Mucosa of rectum (tissue), 2 donors: ENCODE data around the gene SPECC1L.

Experiments used
- H3K27ac ChIP-seq, 2 donors: one replicate each; pipeline ENCODE4 v1.7.0; 2013; ENCODE audit warnings: inconsistent platforms in 2 of 2, low read depth in 2 of 2, low read length in 2 of 2
- H3K27me3 ChIP-seq, 2 donors: one replicate each; pipeline ENCODE4 v1.7.0; 2013; ENCODE audit warnings: low read length in 2 of 2; ENCODE audit not compliant: control insufficient read depth in 2 of 2, insufficient read depth in 2 of 2
- H3K36me3 ChIP-seq, 2 donors: one replicate each; pipeline ENCODE4 v1.7.0; 2013; ENCODE audit warnings: low read length in 2 of 2; ENCODE audit not compliant: control insufficient read depth in 2 of 2, insufficient read depth in 2 of 2
- H3K4me1 ChIP-seq, 2 donors: one replicate each; pipeline ENCODE4 v1.7.0; 2013; ENCODE audit warnings: low read length in 2 of 2, mild to moderate bottlenecking in 1 of 2; ENCODE audit not compliant: control insufficient read depth in 2 of 2, insufficient read depth in 2 of 2
- H3K4me3 ChIP-seq, 2 donors: one replicate each; pipeline ENCODE4 v1.7.0; 2013; ENCODE audit warnings: low read length in 2 of 2
- H3K9ac ChIP-seq, 2 donors: one replicate each; pipeline ENCODE4 v1.7.0; 2013; ENCODE audit warnings: low read length in 2 of 2, low read depth in 1 of 2, mild to moderate bottlenecking in 1 of 2
- H3K9me3 ChIP-seq, 2 donors: one replicate each; pipeline ENCODE4 v1.7.0; 2013; ENCODE audit warnings: low read length in 2 of 2; ENCODE audit not compliant: control insufficient read depth in 2 of 2
- donor health status: healthy.
- donor health status: Normal muscosa, but diverticular disease.

SPECC1L gene

GRCh38 chr22:24435861-24436371, 165.3 kb downstream of the SPECC1L start:
- H3K27ac ChIP-seq = peak overlapping the region; percentile 72 to 90
- no peak overlapping the region for H3K9ac ChIP-seq
- peaks cover 0 to 3% of the 10 kb centered on the region in 2 donors for H3K36me3 ChIP-seq
- H3K4me3 ChIP-seq = no peak overlapping the region
- no peaks in the 10 kb centered on the region for H3K27me3 ChIP-seq
- peaks cover 19 to 50% of the 10 kb centered on the region in 2 donors for H3K4me1 ChIP-seq
- H3K9me3 ChIP-seq = no peaks in the 10 kb centered on the region

GRCh38 chr22:24436553-24436952, 165.9 kb downstream of the SPECC1L start:
- Histone ChIP-seq H3K9ac (no peak overlapping the region), H3K4me1 (peaks cover 19 to 48% of the 10 kb centered on the region in 2 donors), H3K36me3 (peaks cover 0 to 7% of the 10 kb centered on the region in 2 donors), H3K9me3 (no peaks in the 10 kb centered on the region), H3K4me3 (no peak overlapping the region), H3K27me3 (no peaks in the 10 kb centered on the region), H3K27ac (peak overlapping the region in 1 of 2 donors; percentile 58)

- H3K36me3 ChIP-seq = peaks cover 0 to 7% of the 10 kb centered on the region in 2 donors
- no peaks in the 10 kb centered on the region for H3K27me3 ChIP-seq
- H3K9me3 ChIP-seq = no peaks in the 10 kb centered on the region
- H3K27ac ChIP-seq = peak overlapping the region in 1 of 2 donors; percentile 58
- peak overlapping the region in 1 of 2 donors; percentile 34 for H3K9ac ChIP-seq
- H3K4me1 ChIP-seq = peaks cover 16 to 45% of the 10 kb centered on the region in 2 donors
- no peak overlapping the region for H3K4me3 ChIP-seq
Measured at GRCh38 chr22:24437091-24437490, 166.5 kb downstream of the SPECC1L start.

GRCh38 chr22:24437741-24438328, 167.2 kb downstream of the SPECC1L start:
- Histone ChIP-seq H3K9ac (no peak overlapping the region), H3K9me3 (no peaks in the 10 kb centered on the region), H3K27me3 (no peaks in the 10 kb centered on the region), H3K4me1 (peaks cover 9 to 37% of the 10 kb centered on the region in 2 donors), H3K27ac (peak overlapping the region in 1 of 2 donors; percentile 58), H3K36me3 (peaks cover 0 to 7% of the 10 kb centered on the region in 2 donors), H3K4me3 (no peak overlapping the region)

GRCh38 chr22:24440270-24440717, 169.7 kb downstream of the SPECC1L start:
- Histone ChIP-seq H3K27me3 (no peaks in the 10 kb centered on the region), H3K9me3 (no peaks in the 10 kb centered on the region), H3K4me3 (no peak overlapping the region), H3K27ac (no peak overlapping the region), H3K9ac (no peak overlapping the region), H3K36me3 (peaks cover 0 to 7% of the 10 kb centered on the region in 2 donors), H3K4me1 (peaks cover 0 to 17% of the 10 kb centered on the region in 2 donors)

GRCh38 chr22:24440718-24441405, 170.2 kb downstream of the SPECC1L start:
- Histone ChIP-seq H3K9ac (no peak overlapping the region), H3K27me3 (no peaks in the 10 kb centered on the region), H3K4me1 (peaks cover 0 to 15% of the 10 kb centered on the region in 2 donors), H3K4me3 (no peak overlapping the region), H3K36me3 (peaks cover 0 to 7% of the 10 kb centered on the region in 2 donors), H3K27ac (no peak overlapping the region), H3K9me3 (no peaks in the 10 kb centered on the region)

- Histone ChIP-seq H3K4me3 (no peak overlapping the region), H3K4me1 (peaks cover 0 to 12% of the 10 kb centered on the region in 2 donors), H3K36me3 (peaks cover 0 to 7% of the 10 kb centered on the region in 2 donors), H3K27me3 (no peaks in the 10 kb centered on the region), H3K9ac (no peak overlapping the region), H3K27ac (no peak overlapping the region), H3K9me3 (no peaks in the 10 kb centered on the region)
Measured at GRCh38 chr22:24441406-24442351, 171.0 kb downstream of the SPECC1L start.

GRCh38 chr22:24442352-24442744, 171.7 kb downstream of the SPECC1L start:
- H3K4me3 ChIP-seq = no peak overlapping the region
- H3K4me1 ChIP-seq = peaks cover 0 to 6% of the 10 kb centered on the region in 2 donors
- no peak overlapping the region for H3K27ac ChIP-seq
- no peaks in the 10 kb centered on the region for H3K27me3 ChIP-seq
- peaks cover 0 to 7% of the 10 kb centered on the region in 2 donors for H3K36me3 ChIP-seq
- no peak overlapping the region for H3K9ac ChIP-seq
- no peaks in the 10 kb centered on the region for H3K9me3 ChIP-seq

- no peak overlapping the region for H3K27ac ChIP-seq
Measured at GRCh38 chr22:24443668-24444067, 173.0 kb downstream of the SPECC1L start.

More at GRCh38 chr22:24443668-24444067, 173.0 kb downstream of the SPECC1L start:
- no peaks in the 10 kb centered on the region for H3K27me3 ChIP-seq
- no peak overlapping the region for H3K4me3 ChIP-seq
- no peaks in the 10 kb centered on the region for H3K9me3 ChIP-seq
- H3K4me1 ChIP-seq = peaks cover 0 to 1% of the 10 kb centered on the region in 2 donors
- no peak overlapping the region for H3K9ac ChIP-seq
- peaks cover 0 to 7% of the 10 kb centered on the region in 2 donors for H3K36me3 ChIP-seq
